ENCODE results near the gene CHRM2.

Gene CHRM2

DNA sequence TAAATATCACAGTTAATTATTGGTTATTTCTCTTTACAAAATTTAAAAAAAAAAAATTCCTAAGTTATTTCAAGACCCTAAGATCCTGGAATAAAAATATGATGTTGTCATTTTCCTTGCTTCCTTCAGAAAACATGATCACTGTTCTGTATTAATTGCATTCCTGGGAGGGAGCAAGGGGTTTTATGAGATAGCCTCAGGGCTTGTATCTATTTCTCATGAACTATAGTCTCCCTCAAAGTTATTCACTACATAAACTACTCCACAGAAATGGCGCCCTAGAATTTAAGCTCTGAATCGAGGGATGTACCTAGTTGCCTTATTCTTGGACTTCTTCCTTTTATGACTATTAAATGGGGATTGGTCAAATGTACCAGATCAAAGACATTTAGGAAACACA is 170.3 kb downstream of the CHRM2 start:
- no peak for DNase-seq

DNA sequence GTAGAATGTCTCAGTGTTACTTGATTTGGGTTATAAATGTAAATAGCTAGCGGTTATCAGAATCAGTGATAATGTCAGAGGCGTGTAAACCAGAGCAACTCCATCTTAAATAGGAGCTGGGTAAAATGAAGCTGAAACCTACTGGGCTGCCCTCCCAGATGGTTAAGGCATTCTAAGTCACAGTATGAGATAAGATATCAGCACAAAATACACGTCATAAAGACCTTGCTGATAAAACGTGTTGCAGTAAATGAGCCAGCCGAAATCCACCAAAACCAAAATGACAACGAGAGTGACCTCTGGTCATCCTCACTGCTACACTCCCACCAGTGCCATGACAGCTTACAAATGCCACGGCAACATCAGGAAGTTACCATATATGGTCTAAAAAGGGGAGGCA is 172.3 kb downstream of the CHRM2 start:
- DNase-seq, result no peak

DNA sequence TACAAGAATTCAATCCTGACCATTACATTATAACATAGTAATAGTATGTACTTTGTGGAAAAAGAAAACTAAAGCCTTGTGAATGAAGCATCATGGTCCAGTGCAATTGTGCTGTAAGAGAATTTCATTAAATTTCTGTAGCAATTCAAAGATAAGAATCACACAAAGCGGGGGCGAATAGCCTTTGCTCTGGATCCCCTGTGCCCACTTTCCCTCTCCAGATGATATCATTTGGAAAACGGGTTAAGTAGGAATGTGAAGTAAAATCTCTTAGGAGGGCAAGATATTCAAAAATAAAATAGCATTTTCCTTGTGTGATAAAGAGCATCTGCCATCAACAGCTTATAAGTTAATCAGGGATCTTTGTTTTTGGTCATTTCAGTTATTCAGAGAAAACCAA is 177.1 kb downstream of the CHRM2 start:
- DNase-seq, result no peak

DNA sequence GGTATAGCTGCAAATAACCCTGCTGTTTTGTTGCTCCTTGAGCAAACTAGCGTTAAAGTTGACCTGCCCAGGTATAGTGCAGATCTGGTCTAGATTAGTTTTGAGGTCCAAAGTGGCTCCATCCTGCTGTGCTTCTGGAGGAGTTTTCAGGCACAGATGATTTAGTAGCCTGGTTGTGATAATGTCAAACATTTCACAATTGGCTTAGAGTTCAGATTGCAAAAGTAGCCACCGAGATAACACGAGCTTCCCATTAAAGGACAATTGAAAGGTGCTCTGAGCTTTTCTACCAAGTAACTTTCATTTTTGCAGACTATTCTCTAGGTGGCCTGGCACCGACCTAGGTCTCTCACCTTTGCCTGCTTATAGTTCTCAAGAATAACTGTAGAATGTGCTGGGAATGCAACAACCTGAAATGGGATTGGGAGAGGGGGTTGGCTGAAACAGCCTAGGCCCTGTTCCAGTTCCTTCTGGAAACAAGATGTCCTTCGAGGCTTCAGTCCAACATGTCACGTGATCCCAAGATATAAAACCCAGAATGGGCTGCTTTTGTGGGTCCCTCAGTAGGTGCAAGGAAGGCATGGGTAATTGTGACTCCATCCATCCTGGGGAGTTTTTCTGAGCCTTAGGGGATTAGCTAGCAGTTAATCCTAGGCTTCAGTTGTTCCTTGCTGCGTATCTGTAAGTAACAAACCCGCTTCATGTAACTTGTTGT is 201.0 kb downstream of the CHRM2 start:
- DNase-seq, result no peak
